T-helper 2 cell treated with Interferon-gamma antibody and Interleukin-4, amounts not matched to agents 5 μg/mL and 100 μg/mL, for 36 hours (primary cell): Measurements from ENCODE around the gene KRT73.

Experiments used
- DNase-seq: peaks from one replicate; pipeline ENCODE4 v3.0.0; 2021; ENCODE audit warnings: low spot score
- H3K27ac Mint-ChIP-seq: one replicate; pipeline ENCODE4 v1.8.0; 2021; ENCODE audit warnings: mild to moderate bottlenecking, mixed read lengths
- H3K27me3 Mint-ChIP-seq: one replicate; pipeline ENCODE4 v1.8.0; 2021; ENCODE audit warnings: low read depth, mixed read lengths
- H3K36me3 Mint-ChIP-seq: one replicate; pipeline ENCODE4 v1.8.0; 2021; ENCODE audit warnings: low read depth, mixed read lengths
- H3K4me1 Mint-ChIP-seq: one replicate; pipeline ENCODE4 v1.8.0; 2021; ENCODE audit warnings: low read depth, mixed read lengths
- H3K4me3 Mint-ChIP-seq: one replicate; pipeline ENCODE4 v1.8.0; 2022; ENCODE audit warnings: mild to moderate bottlenecking, moderate library complexity, mixed read lengths
- H3K9me3 Mint-ChIP-seq: one replicate; pipeline ENCODE4 v1.8.0; 2021; ENCODE audit warnings: mixed read lengths

KRT73 gene

DNA sequence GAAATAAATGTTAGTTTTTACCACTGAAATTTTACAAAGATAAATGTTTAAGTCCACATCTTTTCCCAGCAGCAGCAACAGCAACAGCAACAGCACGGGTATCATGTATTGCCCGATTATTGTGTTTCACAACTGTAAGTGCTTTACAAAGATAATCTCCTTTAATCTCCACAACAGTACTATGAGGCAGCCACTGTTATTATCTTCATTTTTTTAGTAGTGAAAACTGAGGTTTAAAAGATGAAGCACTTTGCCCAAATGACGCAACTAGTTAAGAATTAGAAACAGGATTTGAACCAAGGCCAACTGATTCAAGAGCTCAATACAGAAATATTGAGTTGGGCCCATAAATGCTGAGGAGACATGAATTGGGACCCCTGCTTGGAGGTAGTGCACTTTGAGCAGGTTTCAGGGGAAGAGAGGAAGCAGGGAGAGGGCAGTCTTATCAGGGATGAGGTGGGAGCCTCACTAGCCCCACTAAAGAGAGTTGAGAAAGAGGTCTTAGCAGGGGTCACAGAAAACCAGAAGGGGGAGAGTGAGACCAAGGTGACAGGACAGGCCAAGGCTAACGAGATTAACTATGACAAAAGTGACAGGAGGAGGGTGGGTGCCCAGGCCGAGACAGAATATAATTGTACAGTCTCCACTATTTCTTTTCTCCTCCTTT lies 18.4 kb upstream of the KRT73 start:
- H3K27ac Mint-ChIP-seq = no peak overlapping the region
- H3K36me3 Mint-ChIP-seq = no peaks in the 10 kb centered on the region
- H3K27me3 Mint-ChIP-seq = peaks cover 21% of the 10 kb centered on the region
- no peaks in the 10 kb centered on the region for H3K9me3 Mint-ChIP-seq
- H3K4me3 Mint-ChIP-seq = no peak overlapping the region
- DNase-seq = no peak
- peaks cover 23% of the 10 kb centered on the region for H3K4me1 Mint-ChIP-seq

DNA sequence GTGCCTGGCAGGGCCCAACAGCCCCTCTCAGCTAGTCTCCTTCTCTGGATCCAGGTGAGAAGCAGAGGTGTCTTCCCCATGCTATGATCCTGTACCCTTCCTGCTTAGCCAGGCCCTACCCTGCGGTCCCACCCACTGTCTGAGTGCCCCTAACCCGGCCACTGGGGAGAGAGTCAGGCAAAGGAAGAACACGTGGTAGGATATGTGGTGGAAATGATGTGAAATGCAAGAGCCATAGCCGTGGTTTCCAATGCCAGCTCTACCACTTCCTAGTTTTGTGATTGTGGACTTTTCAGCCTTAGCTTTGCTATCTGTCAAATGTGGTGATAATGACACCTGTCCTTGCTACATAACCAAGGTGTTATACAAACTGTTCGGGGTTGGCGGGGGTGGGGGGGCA lies 17.8 kb upstream of the KRT73 start:
- no peak for DNase-seq
- Mint-ChIP-seq H3K27ac (no peak overlapping the region), H3K36me3 (no peaks in the 10 kb centered on the region), H3K4me1 (peaks cover 21% of the 10 kb centered on the region), H3K9me3 (no peaks in the 10 kb centered on the region), H3K4me3 (no peak overlapping the region), H3K27me3 (peaks cover 20% of the 10 kb centered on the region)

DNA sequence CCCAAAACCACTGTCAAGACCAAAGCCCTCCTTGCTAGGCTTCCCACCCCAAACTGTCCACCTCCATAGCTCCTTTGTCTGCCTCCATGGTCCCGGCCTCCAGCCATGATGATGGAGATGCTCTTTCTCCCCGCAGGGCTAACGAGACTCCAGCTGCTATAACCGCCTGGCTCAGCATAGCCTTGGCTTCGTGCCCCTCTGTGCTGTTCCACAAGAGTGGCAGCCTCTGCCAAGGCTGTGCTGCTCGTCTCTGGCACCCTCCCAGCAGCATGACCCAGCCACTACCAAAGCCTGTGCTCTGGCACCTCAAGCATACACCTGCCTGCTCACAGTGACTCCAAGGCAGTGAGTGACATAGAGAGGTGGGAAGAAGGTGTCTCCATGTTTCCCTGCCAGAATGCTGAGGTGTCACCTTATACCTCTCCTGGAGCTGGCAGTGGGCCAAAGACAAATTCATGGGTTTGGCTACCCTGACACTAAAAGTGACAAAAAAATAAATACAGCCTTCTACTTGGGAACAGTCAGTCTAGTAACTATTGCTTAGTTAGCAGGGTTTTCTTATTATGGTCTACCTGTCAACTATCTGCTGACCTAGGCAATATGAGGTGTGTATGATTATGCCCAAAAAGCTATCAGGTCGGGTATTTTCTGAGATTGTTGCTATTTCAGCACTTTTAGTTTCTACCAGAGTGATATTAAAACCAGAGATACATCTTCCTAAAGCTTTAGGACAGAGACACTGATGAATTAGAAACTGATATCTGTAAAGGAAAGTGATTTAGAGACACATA lies 16.1 kb upstream of the KRT73 start:
- Mint-ChIP-seq H3K36me3 (no peaks in the 10 kb centered on the region), H3K27ac (no peak overlapping the region), H3K27me3 (peaks cover 10% of the 10 kb centered on the region), H3K4me3 (no peak overlapping the region), H3K4me1 (peaks cover 29% of the 10 kb centered on the region), H3K9me3 (no peaks in the 10 kb centered on the region)
- DNase-seq = no peak

DNA sequence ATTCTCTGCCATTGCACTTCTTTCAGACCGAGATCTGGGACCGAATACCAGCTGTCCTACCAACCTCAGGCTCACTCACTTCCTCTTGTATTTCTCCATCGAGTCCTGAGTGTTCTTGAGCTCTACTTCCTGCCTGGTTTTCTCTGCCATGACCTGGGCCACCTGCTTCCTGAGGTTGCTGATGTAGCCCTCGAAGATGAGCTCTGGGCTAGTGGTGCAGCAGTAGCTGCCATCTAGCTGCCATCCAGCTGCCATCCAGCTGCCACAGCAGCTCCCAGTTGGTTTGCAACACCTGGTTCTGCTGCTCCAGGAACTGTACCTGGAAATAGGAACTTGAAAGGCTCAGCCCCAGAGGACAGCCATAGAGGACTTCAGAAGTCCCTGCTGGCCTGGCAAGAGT lies 15.0 kb upstream of the KRT73 start:
- Mint-ChIP-seq H3K4me1 (peaks cover 30% of the 10 kb centered on the region), H3K36me3 (no peaks in the 10 kb centered on the region), H3K9me3 (no peaks in the 10 kb centered on the region), H3K27me3 (peaks cover 5% of the 10 kb centered on the region), H3K4me3 (peak overlapping the region; percentile 34), H3K27ac (no peak overlapping the region)
- no peak for DNase-seq

DNA sequence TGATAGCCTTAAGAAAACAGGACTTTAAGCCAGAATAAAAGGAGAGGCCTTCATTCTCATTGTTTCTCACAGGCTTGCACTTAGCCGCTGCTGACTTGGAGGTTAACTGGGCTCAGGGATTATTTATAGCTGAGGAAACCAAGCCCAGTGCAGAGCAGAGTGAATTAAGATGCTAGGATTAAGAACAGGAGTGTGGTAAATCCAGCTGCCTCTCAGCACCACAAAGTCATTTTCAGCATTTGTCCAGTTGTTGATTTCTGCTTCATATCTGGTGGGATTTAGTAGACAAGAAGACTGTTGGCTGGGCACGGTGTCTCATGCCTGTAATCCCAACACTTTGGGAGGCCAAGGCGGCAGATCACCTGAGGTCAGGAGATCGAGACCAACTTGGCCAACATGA lies 14.3 kb upstream of the KRT73 start:
- Mint-ChIP-seq H3K4me3 (no peak overlapping the region), H3K27ac (no peak overlapping the region), H3K4me1 (peaks cover 32% of the 10 kb centered on the region), H3K9me3 (no peaks in the 10 kb centered on the region), H3K27me3 (peaks cover 2% of the 10 kb centered on the region), H3K36me3 (no peaks in the 10 kb centered on the region)
- no peak for DNase-seq

DNA sequence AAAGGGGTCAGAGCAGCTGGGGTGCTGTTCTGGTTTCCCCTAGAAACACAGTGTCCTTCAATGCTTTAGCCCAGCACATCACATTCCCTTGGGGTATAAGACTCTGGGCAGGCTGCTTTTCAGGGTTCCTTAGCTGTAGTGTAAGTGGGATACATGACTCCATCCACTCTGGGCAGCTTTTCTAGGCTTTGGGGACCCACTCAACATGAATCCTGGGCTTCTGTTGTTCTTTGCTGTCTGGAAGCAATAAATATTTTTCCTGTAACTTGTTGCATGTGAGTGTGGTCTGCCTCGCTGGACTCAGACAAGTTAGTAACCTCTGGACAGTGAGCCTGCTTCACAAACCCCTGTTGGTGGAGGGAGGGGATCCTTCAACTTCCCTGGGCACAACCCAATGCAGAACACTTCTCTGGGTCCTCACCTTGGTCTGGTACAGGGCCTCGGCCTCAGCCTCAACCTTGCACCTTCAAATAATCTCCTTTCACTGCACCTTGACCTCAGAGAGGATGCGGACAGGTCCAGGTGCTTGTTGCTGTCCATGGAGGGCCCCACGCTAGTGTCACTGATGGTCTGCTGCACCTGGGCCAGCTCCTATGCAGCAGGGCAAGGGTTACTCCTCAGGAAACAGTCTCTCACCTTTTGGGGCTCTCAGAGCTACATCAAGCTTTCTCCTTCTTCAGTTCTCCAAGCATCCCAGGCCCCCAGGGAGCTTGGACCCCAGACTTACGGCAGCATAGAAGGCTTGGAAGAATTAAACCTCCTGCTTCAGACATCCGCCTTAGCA lies 13.5 kb upstream of the KRT73 start:
- no peaks in the 10 kb centered on the region for H3K9me3 Mint-ChIP-seq
- H3K27ac Mint-ChIP-seq = no peak overlapping the region
- no peaks in the 10 kb centered on the region for H3K27me3 Mint-ChIP-seq
- H3K4me1 Mint-ChIP-seq = peaks cover 34% of the 10 kb centered on the region
- no peak for DNase-seq
- no peaks in the 10 kb centered on the region for H3K36me3 Mint-ChIP-seq
- no peak overlapping the region for H3K4me3 Mint-ChIP-seq

DNA sequence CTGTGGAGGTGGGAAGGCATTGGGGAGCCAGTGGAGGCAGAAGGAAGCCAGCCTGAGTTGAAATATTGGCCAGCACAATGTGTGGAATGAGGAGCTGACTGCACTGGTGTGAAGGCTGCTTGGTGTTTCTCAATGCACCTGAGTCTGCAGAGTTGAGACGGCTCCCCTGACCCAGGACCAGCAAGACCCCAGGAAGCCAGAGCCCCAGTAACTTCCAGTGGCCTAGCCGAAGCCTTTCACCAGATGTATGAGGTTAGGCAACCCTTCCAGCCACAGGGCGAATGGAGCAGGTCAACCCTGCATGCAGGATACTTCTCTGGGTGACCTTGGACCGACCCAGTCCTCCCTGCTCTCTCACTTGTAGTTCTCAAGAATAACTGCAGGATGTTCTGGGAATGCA lies 12.9 kb upstream of the KRT73 start:
- Mint-ChIP-seq H3K36me3 (no peaks in the 10 kb centered on the region), H3K4me1 (peaks cover 32% of the 10 kb centered on the region), H3K27me3 (no peaks in the 10 kb centered on the region), H3K9me3 (no peaks in the 10 kb centered on the region), H3K27ac (no peak overlapping the region), H3K4me3 (no peak overlapping the region)
- DNase-seq = no peak

DNA sequence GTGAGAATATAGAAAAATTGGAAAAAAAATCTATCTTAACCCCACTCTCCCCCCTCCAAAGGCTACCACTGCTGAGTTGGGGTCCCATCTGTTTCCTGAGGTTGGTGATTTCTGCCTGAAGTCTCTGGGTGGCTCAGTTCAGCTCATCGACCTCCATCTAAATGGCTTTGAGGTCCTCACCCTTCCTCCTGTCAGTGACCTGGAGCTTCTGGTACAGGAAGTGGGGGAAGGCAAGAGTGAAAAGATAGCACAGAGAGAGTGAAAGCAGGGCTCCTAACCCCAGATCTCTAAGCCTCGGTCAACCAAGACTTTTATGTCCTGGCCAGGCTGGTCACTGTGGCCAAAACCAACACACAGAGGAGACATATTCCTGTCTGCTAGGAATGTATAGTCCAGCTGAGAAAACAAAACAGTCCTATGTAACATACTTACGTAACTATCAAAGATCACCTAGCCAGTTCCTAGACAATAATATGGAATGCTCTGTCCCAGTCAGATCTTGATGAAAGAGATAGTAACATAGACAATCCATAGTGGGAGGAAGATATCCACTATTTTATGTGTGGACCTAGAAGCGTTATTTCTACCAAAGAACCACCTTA lies 12.3 kb upstream of the KRT73 start:
- no peaks in the 10 kb centered on the region for H3K9me3 Mint-ChIP-seq
- H3K4me1 Mint-ChIP-seq = peaks cover 30% of the 10 kb centered on the region
- no peak for DNase-seq
- H3K27ac Mint-ChIP-seq = no peak overlapping the region
- H3K4me3 Mint-ChIP-seq = peak overlapping the region; percentile 40
- peaks cover 2% of the 10 kb centered on the region for H3K27me3 Mint-ChIP-seq
- no peaks in the 10 kb centered on the region for H3K36me3 Mint-ChIP-seq

DNA sequence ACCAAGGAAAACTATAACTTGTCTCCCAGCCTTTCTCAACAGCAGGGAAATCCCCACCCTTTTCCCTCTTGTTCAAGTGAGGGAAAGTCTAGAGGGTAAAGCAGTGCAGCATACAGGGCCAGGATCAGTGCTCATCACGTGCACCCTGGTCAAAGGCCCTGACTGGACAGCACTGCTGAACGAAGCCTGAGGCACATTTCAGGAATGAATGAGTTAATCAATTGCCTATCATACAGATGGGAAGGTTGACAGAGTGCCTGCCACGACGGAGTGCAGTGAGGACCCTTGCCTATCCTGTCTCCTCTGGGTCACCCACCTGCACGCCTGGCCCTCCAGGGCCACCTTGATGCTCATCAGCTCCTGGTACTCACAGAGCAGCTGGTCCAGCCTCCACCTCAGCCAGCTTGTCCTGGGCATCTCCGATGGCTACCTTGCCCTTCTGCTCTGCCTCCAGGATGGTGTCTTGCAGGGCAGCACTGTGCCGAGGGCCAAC lies 11.7 kb upstream of the KRT73 start:
- no peak for DNase-seq
- Mint-ChIP-seq H3K27me3 (peaks cover 5% of the 10 kb centered on the region), H3K4me3 (no peak overlapping the region), H3K27ac (no peak overlapping the region), H3K4me1 (peaks cover 30% of the 10 kb centered on the region), H3K36me3 (no peaks in the 10 kb centered on the region), H3K9me3 (no peaks in the 10 kb centered on the region)

DNA sequence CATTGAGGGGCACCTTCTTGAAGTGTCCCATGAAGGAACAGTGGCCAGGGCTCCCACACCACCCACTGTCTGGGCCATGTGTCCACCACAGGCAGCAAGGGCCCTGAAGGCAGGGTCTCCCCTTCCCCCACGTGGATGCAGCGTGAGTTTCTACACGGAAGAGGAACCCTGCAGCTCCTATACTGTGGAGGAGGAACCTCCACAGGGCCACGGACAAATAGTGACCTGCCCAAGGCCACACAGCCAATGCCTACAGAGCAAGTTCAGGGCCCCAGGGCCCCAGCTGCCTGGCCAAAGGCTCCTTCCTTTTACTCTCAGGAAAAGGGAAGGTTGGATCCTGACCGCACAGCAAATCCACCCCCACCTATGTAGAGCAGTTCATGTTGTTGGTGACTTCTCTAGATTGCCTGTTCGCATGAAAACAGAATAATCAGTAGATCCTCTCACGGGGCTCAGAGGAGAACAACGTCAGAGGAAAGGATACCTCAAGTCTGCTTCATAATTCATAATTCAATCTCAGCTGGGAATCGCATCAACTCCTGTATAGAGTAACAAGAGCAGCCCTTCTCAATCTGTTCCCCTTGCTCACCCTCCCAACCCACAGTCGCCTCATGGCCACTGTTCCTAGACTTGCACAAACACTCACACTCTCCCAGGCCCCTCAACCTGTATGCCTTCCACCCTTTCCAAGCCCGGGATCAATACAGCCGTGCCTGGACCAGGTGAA lies 11.1 kb upstream of the KRT73 start:
- no peak for DNase-seq
- H3K4me3 Mint-ChIP-seq = no peak overlapping the region
- no peaks in the 10 kb centered on the region for H3K36me3 Mint-ChIP-seq
- H3K27me3 Mint-ChIP-seq = peaks cover 7% of the 10 kb centered on the region
- H3K27ac Mint-ChIP-seq = no peak overlapping the region
- peaks cover 30% of the 10 kb centered on the region for H3K4me1 Mint-ChIP-seq
- no peaks in the 10 kb centered on the region for H3K9me3 Mint-ChIP-seq

DNA sequence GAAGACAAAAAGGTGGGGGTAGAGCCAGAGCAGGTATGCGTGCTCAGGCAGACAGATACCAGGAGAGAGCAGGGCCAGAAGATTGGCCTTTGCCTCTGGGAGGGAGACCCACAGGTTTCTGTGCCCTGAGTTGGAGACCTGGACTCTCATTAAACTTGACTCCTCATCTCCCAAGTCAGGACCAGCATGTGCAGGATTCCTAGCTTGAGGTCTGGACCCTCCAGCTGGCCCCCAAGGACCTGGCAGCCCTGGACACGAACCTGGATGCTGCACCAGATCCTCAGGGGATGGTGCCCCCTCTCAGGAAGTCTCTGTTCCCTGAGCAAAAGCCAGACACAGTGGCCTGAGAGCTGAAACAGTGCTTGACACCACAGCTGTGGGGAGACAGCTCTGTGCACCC lies 10.5 kb upstream of the KRT73 start:
- Mint-ChIP-seq H3K27ac (no peak overlapping the region), H3K9me3 (no peaks in the 10 kb centered on the region), H3K4me3 (no peak overlapping the region), H3K4me1 (peaks cover 25% of the 10 kb centered on the region), H3K36me3 (no peaks in the 10 kb centered on the region), H3K27me3 (peaks cover 8% of the 10 kb centered on the region)
- DNase-seq = no peak

DNA sequence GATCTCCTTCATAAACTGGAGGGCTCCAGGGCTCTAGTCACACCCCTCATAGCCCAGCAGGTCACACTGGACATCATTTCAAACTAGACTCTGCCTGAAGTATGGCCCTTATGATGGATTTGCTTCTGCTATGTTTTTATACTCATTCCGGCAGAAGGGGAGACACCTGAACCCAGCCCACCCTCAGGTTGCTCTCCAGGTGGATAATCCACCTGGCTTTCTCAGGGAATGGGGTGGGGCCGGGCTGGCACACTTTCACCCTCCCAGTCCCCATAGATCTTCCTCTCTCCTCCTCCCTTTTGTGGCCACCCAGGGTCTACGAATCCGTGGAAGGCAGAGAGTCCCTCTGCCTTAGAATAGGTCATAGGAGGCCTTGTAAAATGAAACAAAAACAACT lies 9.8 kb upstream of the KRT73 start:
- Mint-ChIP-seq H3K27me3 (peaks cover 10% of the 10 kb centered on the region), H3K9me3 (no peaks in the 10 kb centered on the region), H3K4me1 (peaks cover 19% of the 10 kb centered on the region), H3K27ac (no peak overlapping the region), H3K36me3 (no peaks in the 10 kb centered on the region), H3K4me3 (no peak overlapping the region)
- no peak for DNase-seq

DNA sequence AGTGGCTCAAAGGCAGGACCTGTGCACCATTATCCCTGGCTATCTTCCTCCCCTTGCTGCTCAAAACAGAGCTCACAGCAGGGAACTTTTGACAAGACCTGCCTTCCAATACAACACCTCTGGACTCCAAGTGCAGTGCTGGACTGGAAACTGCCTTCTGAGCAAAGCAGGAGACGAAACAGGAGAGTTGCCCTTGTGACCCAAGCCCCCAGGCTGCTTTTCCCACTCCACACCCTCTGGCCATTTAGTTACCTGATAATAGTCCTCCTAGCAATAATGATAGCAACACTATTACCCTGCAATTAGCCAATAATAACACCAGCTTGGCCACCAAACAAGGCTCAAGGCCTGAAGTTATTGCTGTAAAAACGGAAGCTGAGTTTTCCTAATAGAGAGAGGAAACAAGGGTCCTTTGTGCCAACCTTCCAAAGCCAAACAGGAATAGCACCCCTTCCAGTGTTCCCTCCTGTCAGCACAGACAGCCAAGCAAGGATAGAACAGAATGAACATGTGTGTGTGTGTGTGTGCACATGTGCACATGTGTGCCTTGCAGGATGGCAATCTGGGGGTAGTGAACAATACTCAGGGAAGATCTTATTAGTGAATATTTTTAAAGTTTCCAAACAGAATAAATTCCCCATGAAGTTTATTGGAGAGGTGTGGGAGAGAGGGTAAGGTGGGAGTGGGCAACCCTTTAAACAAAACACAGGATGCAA lies 9.2 kb upstream of the KRT73 start:
- Mint-ChIP-seq H3K27me3 (peaks cover 13% of the 10 kb centered on the region), H3K36me3 (no peaks in the 10 kb centered on the region), H3K4me1 (peaks cover 15% of the 10 kb centered on the region), H3K9me3 (no peaks in the 10 kb centered on the region), H3K27ac (no peak overlapping the region), H3K4me3 (no peak overlapping the region)
- no peak for DNase-seq
